RWPE2 (cell line): Measurements from ENCODE around the gene SEC31B.

Experiments used
- ATAC-seq: fragments of 200-7000 bp; cut with Tn5 transposase; 3 replicates; pipeline ENCODE4 v1.9.1; 2021; ENCODE audit warnings: low read depth
- DNase-seq: peaks from one replicate; pipeline ENCODE4 v3.0.0-alpha.2; 2020; ENCODE audit warnings: low spot score
- H3K27ac ChIP-seq: fragments of 450-650 bp; 2 replicates; pipeline ENCODE4 v1.5.1; 2017; ENCODE audit warnings: mild to moderate bottlenecking; ENCODE audit not compliant: poor library complexity, severe bottlenecking
- H3K27me3 ChIP-seq: fragments of 250-450 bp; sonication (Bioruptor Pico); 2 replicates; pipeline ENCODE4 v1.5.1; 2021; ENCODE audit warnings: mild to moderate bottlenecking, moderate library complexity; ENCODE audit not compliant: insufficient read depth, poor library complexity, severe bottlenecking
- H3K36me3 ChIP-seq: fragments of 250-450 bp; sonication (Bioruptor Pico); 2 replicates; pipeline ENCODE4 v1.5.1; 2020; ENCODE audit warnings: low read depth, mild to moderate bottlenecking, moderate library complexity
- H3K4me1 ChIP-seq: fragments of 250-450 bp; sonication (Bioruptor Pico); 2 replicates; pipeline ENCODE4 v1.5.1; 2021; ENCODE audit warnings: mild to moderate bottlenecking, moderate library complexity; ENCODE audit not compliant: insufficient read depth, poor library complexity, severe bottlenecking
- H3K4me3 ChIP-seq: fragments of 250-450 bp; sonication (Bioruptor Pico); 2 replicates; pipeline ENCODE4 v1.5.1; 2021; ENCODE audit warnings: mild to moderate bottlenecking, moderate library complexity; ENCODE audit not compliant: severe bottlenecking
- H3K9me3 ChIP-seq: fragments of 250-450 bp; sonication (Bioruptor Pico); 2 replicates; pipeline ENCODE4 v1.5.1; 2021; ENCODE audit warnings: mild to moderate bottlenecking, moderate library complexity; ENCODE audit not compliant: severe bottlenecking
- TF ChIP-seq, protein P1 (sequence below): fragments of 450-650 bp; IDR thresholded peaks from one replicate; pipeline ENCODE4 v1.5.1; 2017; ENCODE audit warnings: mild to moderate bottlenecking, moderate library complexity; ENCODE audit not compliant: poor library complexity, severe bottlenecking

SEC31B gene

DNA sequence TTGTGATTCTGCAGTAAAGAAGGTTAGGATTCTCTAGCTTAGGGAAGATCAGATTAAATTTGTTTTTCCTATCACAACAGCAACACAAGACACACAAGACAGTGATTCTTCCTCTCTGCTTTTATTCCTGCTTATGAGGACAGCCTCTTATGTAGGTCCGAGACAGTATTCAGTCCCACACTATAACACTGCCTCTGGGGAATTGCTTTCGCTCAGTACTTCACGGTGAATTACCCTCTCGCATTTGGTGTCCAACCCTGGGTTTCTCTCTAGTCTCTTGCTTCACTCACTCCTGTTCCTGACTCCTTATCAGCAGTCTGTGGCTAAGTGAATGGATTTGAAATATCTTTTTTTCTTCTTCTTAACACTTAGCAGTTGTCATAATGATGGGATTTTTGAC is 17.8 kb upstream of the SEC31B start:
- no peak for ATAC-seq
- Histone ChIP-seq H3K27me3 (no peaks in the 10 kb centered on the region), H3K4me3 (no peak overlapping the region), H3K36me3 (peaks cover 51% of the 10 kb centered on the region), H3K9me3 (no peaks in the 10 kb centered on the region), H3K27ac (no peak overlapping the region), H3K4me1 (peaks cover 11% of the 10 kb centered on the region)
- DNase-seq: no peak
- TF ChIP-seq, protein P1, sequence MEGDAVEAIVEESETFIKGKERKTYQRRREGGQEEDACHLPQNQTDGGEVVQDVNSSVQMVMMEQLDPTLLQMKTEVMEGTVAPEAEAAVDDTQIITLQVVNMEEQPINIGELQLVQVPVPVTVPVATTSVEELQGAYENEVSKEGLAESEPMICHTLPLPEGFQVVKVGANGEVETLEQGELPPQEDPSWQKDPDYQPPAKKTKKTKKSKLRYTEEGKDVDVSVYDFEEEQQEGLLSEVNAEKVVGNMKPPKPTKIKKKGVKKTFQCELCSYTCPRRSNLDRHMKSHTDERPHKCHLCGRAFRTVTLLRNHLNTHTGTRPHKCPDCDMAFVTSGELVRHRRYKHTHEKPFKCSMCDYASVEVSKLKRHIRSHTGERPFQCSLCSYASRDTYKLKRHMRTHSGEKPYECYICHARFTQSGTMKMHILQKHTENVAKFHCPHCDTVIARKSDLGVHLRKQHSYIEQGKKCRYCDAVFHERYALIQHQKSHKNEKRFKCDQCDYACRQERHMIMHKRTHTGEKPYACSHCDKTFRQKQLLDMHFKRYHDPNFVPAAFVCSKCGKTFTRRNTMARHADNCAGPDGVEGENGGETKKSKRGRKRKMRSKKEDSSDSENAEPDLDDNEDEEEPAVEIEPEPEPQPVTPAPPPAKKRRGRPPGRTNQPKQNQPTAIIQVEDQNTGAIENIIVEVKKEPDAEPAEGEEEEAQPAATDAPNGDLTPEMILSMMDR: no peak

DNA sequence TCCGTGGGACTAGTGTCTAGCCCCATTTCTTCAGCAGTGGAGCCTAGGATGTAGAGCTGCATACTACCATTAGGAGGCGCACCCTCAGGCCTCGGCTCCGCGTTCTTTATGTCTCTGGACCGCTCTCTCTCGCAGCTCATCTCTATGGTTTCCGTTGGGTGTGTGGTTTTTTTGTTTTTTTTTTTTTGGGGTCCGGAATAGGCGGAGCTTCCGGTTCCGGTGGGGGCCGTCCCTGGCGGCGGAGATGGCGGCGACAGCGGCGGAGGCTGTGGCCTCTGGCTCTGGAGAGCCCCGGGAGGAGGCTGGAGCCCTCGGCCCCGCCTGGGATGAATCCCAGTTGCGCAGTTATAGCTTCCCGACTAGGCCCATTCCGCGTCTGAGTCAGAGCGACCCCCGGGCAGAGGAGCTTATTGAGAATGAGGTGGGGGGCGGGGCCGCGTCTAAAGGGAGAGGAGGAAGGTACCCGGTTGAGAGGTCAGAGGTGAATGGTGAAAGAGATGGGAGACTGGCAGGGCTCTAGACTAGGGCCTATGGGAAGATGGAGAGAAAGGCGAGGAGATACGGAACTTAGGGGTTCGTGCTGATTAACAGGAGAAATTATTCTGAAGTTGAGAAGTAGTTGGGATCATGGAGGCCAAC is 16.2 kb upstream of the SEC31B start, which contains the start of gene HIF1AN:
HIF1AN (plus strand) TSS at position 229 of the 639 bp plus-strand sequence; CDS start at position 245, 16 bp downstream.
- peaks cover 34% of the 10 kb centered on the region for H3K36me3 ChIP-seq
- peak within 1 kb of the TSS; percentile 32 for H3K27ac ChIP-seq
- peaks cover 11% of the 10 kb centered on the region for H3K4me1 ChIP-seq
- peak within 1 kb of the TSS; percentile 81 for H3K4me3 ChIP-seq
- TF ChIP-seq, protein P1: peak; percentile 96
- H3K27me3 ChIP-seq: no peaks in the 10 kb centered on the region
- H3K9me3 ChIP-seq: no peaks in the 10 kb centered on the region
- DNase-seq (peak; percentile 91), ATAC-seq (peak; percentile 97)

DNA sequence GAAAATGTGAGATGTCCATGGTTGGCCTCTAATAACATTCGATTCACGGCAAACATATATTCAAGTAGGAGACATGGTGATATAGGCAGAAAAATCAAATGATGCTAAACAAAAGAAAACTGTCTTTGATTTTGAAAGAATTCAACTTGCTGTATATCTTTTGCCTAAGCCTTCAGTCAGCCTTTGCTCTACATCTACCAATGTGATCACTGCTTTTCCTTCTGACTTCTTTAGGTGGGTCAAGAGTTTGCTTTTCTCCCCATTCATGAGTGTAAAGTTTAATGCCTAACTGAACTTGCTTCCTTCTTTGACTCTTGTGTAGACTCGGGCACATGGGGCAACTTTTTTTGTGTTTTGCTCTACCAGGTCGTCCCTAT is 15.7 kb upstream of the SEC31B start:
- Histone ChIP-seq H3K4me3 (peak overlapping the region; percentile 81), H3K27ac (peak overlapping the region; percentile 32), H3K9me3 (no peaks in the 10 kb centered on the region), H3K4me1 (peaks cover 14% of the 10 kb centered on the region), H3K27me3 (no peaks in the 10 kb centered on the region), H3K36me3 (peaks cover 29% of the 10 kb centered on the region)
- peak; percentile 33; the same call in 2 of the 3 replicates for ATAC-seq
- TF ChIP-seq, protein P1: no peak
- no peak for DNase-seq

DNA sequence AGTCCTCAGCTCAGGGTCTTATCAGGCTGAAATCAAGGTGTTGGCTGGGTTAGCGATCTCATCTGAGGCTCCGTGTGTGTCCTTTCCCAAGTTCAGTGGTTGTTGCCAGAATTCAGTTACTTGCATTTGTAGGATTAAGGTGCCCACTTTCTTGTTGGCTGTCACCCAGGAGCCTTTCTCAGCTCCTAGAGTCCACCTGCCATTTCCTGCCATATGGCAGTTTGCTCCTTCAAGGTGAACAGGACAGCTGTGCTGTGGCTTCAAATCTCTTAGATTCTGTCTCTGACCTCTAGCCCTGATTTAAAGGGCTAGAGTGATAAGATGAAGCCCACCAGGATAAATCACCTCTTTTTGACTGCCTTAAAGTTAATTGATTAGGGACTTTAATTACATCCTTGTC is 15.1 kb upstream of the SEC31B start:
- Histone ChIP-seq H3K4me1 (peaks cover 16% of the 10 kb centered on the region), H3K4me3 (no peak overlapping the region), H3K27me3 (no peaks in the 10 kb centered on the region), H3K36me3 (peaks cover 23% of the 10 kb centered on the region), H3K9me3 (no peaks in the 10 kb centered on the region), H3K27ac (no peak overlapping the region)
- ATAC-seq (no peak), DNase-seq (no peak)
- TF ChIP-seq, protein P1: no peak

DNA sequence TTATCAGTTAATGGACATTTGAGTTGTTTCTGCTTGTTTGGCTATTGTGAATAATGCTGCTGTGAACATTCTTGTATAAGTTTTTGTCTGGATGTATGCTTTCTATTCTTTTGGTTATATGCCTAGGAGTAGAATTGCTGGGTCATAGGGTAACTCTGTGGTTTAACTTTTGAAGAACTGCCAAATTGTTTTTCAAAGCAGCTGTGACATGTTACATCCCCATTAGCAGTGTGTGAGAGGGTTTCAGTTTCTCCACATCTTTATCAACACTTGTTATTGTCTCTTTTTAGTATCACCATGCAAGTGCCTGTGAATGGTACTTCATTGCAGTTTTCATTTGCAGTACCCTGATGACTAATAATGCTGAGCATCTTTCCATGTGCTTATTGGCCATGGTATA is 12.1 kb upstream of the SEC31B start:
- Histone ChIP-seq H3K9me3 (no peaks in the 10 kb centered on the region), H3K36me3 (peaks cover 21% of the 10 kb centered on the region), H3K4me3 (no peak overlapping the region), H3K27ac (no peak overlapping the region), H3K27me3 (no peaks in the 10 kb centered on the region), H3K4me1 (peaks cover 21% of the 10 kb centered on the region)
- ATAC-seq (no peak), DNase-seq (no peak)
- TF ChIP-seq, protein P1: no peak
